T-helper 1 cell treated with Interleukin-12 subunit alpha and Interleukin-12 subunit beta and Interleukin-4 antibody, amounts not matched to agents 30 μg/mL and 1 μg/mL, for 36 hours (primary cell): ENCODE results near the gene XPNPEP1.

ENCODE experiments used
- H3K27ac Mint-ChIP-seq: one replicate; pipeline ENCODE4 v1.8.0; 2021; ENCODE audit warnings: mild to moderate bottlenecking, mixed read lengths
- H3K27me3 Mint-ChIP-seq: one replicate; pipeline ENCODE4 v1.8.0; 2021; ENCODE audit warnings: low read depth, mixed read lengths
- H3K36me3 Mint-ChIP-seq: one replicate; pipeline ENCODE4 v1.8.0; 2021; ENCODE audit warnings: low read depth, mixed read lengths
- H3K4me1 Mint-ChIP-seq: one replicate; pipeline ENCODE4 v1.8.0; 2021; ENCODE audit warnings: low read depth, mixed read lengths
- H3K4me3 Mint-ChIP-seq: one replicate; pipeline ENCODE4 v1.8.0; 2021; ENCODE audit warnings: mild to moderate bottlenecking, moderate library complexity, mixed read lengths
- H3K9me3 Mint-ChIP-seq: one replicate; pipeline ENCODE4 v1.8.0; 2021; ENCODE audit warnings: mixed read lengths

The XPNPEP1 gene

GRCh38 chr10:109883859-109884771 is 39.2 kb downstream of the XPNPEP1 start:
- Mint-ChIP-seq H3K27me3 (no peaks in the 10 kb centered on the region), H3K36me3 (peaks cover 39% of the 10 kb centered on the region), H3K4me1 (peaks cover 8% of the 10 kb centered on the region)

GRCh38 chr10:109882251-109883057 is 40.9 kb downstream of the XPNPEP1 start:
- H3K36me3 Mint-ChIP-seq = peaks cover 41% of the 10 kb centered on the region
- H3K4me1 Mint-ChIP-seq = peaks cover 8% of the 10 kb centered on the region
- H3K9me3 Mint-ChIP-seq = no peaks in the 10 kb centered on the region
- no peak overlapping the region for H3K4me3 Mint-ChIP-seq
- no peak overlapping the region for H3K27ac Mint-ChIP-seq
- H3K27me3 Mint-ChIP-seq = no peaks in the 10 kb centered on the region

More at GRCh38 chr10:109883859-109884771, 39.2 kb downstream of the XPNPEP1 start:
- Mint-ChIP-seq H3K27ac (no peak overlapping the region), H3K4me3 (no peak overlapping the region), H3K9me3 (no peaks in the 10 kb centered on the region)

- H3K4me1 Mint-ChIP-seq = peaks cover 8% of the 10 kb centered on the region
- no peak overlapping the region for H3K27ac Mint-ChIP-seq
- H3K27me3 Mint-ChIP-seq = no peaks in the 10 kb centered on the region
- H3K4me3 Mint-ChIP-seq = no peak overlapping the region
- peaks cover 38% of the 10 kb centered on the region for H3K36me3 Mint-ChIP-seq
- no peaks in the 10 kb centered on the region for H3K9me3 Mint-ChIP-seq
Observed at GRCh38 chr10:109881769-109882057, 41.6 kb downstream of the XPNPEP1 start.

- Mint-ChIP-seq H3K27me3 (no peaks in the 10 kb centered on the region), H3K27ac (no peak overlapping the region), H3K4me1 (peaks cover 4% of the 10 kb centered on the region), H3K9me3 (no peaks in the 10 kb centered on the region), H3K36me3 (peaks cover 38% of the 10 kb centered on the region), H3K4me3 (no peak overlapping the region)
Observed at GRCh38 chr10:109880886-109881768, 42.2 kb downstream of the XPNPEP1 start.

- H3K9me3 Mint-ChIP-seq = no peaks in the 10 kb centered on the region
- H3K36me3 Mint-ChIP-seq = peaks cover 26% of the 10 kb centered on the region
- H3K27ac Mint-ChIP-seq = no peak overlapping the region
- no peaks in the 10 kb centered on the region for H3K4me1 Mint-ChIP-seq
- no peaks in the 10 kb centered on the region for H3K27me3 Mint-ChIP-seq
- H3K4me3 Mint-ChIP-seq = no peak overlapping the region
Observed at GRCh38 chr10:109877546-109877945, 45.8 kb downstream of the XPNPEP1 start.

- Mint-ChIP-seq H3K27me3 (no peaks in the 10 kb centered on the region), H3K27ac (no peak overlapping the region), H3K36me3 (peaks cover 33% of the 10 kb centered on the region), H3K4me1 (no peaks in the 10 kb centered on the region), H3K4me3 (no peak overlapping the region), H3K9me3 (no peaks in the 10 kb centered on the region)
Observed at GRCh38 chr10:109875828-109876821, 47.2 kb downstream of the XPNPEP1 start.

- no peaks in the 10 kb centered on the region for H3K4me1 Mint-ChIP-seq
- peaks cover 29% of the 10 kb centered on the region for H3K36me3 Mint-ChIP-seq
- no peaks in the 10 kb centered on the region for H3K9me3 Mint-ChIP-seq
- H3K27ac Mint-ChIP-seq = no peak overlapping the region
- no peaks in the 10 kb centered on the region for H3K27me3 Mint-ChIP-seq
- H3K4me3 Mint-ChIP-seq = no peak overlapping the region
Observed at GRCh38 chr10:109875151-109875568, 48.2 kb downstream of the XPNPEP1 start.

- H3K9me3 Mint-ChIP-seq = no peaks in the 10 kb centered on the region
- no peak overlapping the region for H3K4me3 Mint-ChIP-seq
- H3K36me3 Mint-ChIP-seq = peaks cover 37% of the 10 kb centered on the region
- no peaks in the 10 kb centered on the region for H3K4me1 Mint-ChIP-seq
- no peaks in the 10 kb centered on the region for H3K27me3 Mint-ChIP-seq
- H3K27ac Mint-ChIP-seq = no peak overlapping the region
Observed at GRCh38 chr10:109871476-109871875, 51.8 kb downstream of the XPNPEP1 start.

GRCh38 chr10:109866995-109867635 is 56.2 kb downstream of the XPNPEP1 start:
- no peaks in the 10 kb centered on the region for H3K4me1 Mint-ChIP-seq
- no peaks in the 10 kb centered on the region for H3K27me3 Mint-ChIP-seq
- H3K27ac Mint-ChIP-seq = no peak overlapping the region
- H3K36me3 Mint-ChIP-seq = peaks cover 60% of the 10 kb centered on the region
- no peak overlapping the region for H3K4me3 Mint-ChIP-seq
- H3K9me3 Mint-ChIP-seq = peaks cover 13% of the 10 kb centered on the region

- H3K27me3 Mint-ChIP-seq = no peaks in the 10 kb centered on the region
- peaks cover 54% of the 10 kb centered on the region for H3K36me3 Mint-ChIP-seq
- no peaks in the 10 kb centered on the region for H3K4me1 Mint-ChIP-seq
- H3K9me3 Mint-ChIP-seq = peaks cover 13% of the 10 kb centered on the region
- H3K4me3 Mint-ChIP-seq = no peak overlapping the region
- no peak overlapping the region for H3K27ac Mint-ChIP-seq
Observed at GRCh38 chr10:109866168-109866994, 56.9 kb downstream of the XPNPEP1 start.

- Mint-ChIP-seq H3K36me3 (peaks cover 46% of the 10 kb centered on the region), H3K4me1 (no peaks in the 10 kb centered on the region), H3K27ac (no peak overlapping the region), H3K27me3 (no peaks in the 10 kb centered on the region), H3K4me3 (no peak overlapping the region), H3K9me3 (peaks cover 13% of the 10 kb centered on the region)
Observed at GRCh38 chr10:109863775-109864174, 59.5 kb downstream of the XPNPEP1 start.

GRCh38 chr10:109862738-109863137 is 60.6 kb downstream of the XPNPEP1 start:
- no peak overlapping the region for H3K27ac Mint-ChIP-seq
- H3K4me1 Mint-ChIP-seq = no peaks in the 10 kb centered on the region
- peaks cover 13% of the 10 kb centered on the region for H3K9me3 Mint-ChIP-seq
- H3K4me3 Mint-ChIP-seq = no peak overlapping the region
- peaks cover 39% of the 10 kb centered on the region for H3K36me3 Mint-ChIP-seq
- H3K27me3 Mint-ChIP-seq = no peaks in the 10 kb centered on the region
